ENCODE results near the gene RASL10B. TPM values are rescaled to one million over a fixed set of nuclear protein-coding genes. Genes with fewer than 3 reads are reported as not detected.
"Not testable (repeated sequence)": the region's sequence is repeated elsewhere in the genome, so short reads cannot be mapped to it uniquely, and the experiment has no call there.

Gene RASL10B, protein sequence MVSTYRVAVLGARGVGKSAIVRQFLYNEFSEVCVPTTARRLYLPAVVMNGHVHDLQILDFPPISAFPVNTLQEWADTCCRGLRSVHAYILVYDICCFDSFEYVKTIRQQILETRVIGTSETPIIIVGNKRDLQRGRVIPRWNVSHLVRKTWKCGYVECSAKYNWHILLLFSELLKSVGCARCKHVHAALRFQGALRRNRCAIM
- total RNA-seq, result 24.3 TPM
- long read RNA-seq, partial matches to known transcripts, result 16 of 20 reads
- long read RNA-seq, other reads (novel, unspliced or antisense), result 2 of 20 reads

GRCh38 chr17:35731239-35731916 lies at the start of gene RASL10B:
RASL10B (plus strand) TSS chr17:35731639; CDS start chr17:35735185, 3,546 bp downstream.
- DNase-seq (ENCODE audit: low spot score), result no peak

DNA sequence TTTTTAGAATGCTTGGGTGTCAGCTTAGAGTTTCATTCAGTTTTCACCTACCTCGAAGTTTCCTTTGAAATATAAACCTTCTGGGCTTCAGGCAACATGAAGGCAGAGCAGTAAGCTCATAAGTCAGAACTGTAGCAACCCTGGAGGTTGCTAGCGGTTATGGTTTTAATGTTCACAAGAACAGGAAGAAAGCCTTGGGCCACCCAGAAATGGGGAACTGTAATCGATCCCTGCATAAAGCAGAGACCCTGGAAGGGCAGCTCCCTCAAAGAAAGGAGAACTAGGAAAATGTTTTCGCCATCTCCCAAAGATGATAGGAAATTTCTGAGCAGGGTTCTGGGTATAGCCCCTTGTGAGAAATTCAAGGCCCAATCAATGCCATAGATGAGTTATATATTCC lies 47.8 kb upstream of the RASL10B start:
- DNase-seq (ENCODE audit: low spot score), result no peak

- DNase-seq (ENCODE audit: low spot score), result no peak
Measured at GRCh38 chr17:35684055-35684802, 47.2 kb upstream of the RASL10B start.

DNA sequence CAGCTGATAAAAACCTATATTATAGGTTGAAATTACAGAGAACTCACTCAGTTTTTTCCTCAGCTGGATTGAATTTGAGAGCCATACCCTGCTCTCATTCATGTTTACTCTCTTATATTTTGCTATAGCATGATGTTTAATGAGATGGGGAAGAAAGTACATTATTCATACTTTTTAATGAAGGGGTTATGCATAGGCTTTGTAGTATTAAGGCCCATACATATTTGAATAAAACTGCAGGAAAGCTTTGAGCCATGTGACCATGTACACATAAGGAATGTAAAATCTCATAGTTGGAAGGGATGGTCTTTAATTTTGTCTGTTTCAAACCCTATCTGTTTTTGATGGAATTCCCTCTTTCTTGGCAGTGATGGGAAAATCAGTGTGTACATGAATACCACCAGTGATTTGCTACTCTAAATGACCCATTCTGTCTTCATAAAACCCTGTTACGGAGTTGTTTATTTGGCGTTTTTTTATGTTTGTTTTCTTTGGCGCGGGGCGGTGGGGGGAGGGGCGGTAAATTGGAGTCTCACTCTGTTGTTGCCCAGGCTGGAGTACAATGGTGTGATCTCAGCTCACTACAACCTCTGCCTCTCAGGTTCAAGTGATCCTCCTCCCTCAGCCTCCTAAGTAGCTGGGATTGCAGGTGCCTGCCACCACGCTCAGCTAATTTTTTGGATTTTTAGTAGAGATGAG lies 38.8 kb upstream of the RASL10B start:
- DNase-seq (ENCODE audit: low spot score), result no peak

- no peak for DNase-seq (ENCODE audit: low spot score)
Measured at GRCh38 chr17:35693662-35694061, 37.8 kb upstream of the RASL10B start.

DNA sequence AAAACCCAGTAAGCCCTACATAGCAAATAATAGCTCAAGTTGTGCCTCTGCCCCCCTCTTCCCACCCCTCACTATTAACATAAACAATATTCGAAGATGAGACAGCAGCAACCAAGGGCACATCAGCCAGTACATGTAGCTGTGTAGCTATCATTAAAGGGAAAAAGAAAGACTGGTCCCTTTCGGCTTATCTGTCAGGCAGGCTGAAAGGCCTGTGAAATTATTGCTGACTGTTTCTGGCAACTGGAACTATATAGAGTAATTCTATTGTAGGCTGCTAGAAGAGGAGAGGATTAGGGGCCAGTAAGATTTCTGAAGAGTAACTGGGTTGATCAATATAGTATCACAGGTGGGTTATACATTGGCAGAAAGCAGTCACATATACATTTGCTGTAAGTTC lies 36.5 kb upstream of the RASL10B start:
- no peak for DNase-seq (ENCODE audit: low spot score)

DNA sequence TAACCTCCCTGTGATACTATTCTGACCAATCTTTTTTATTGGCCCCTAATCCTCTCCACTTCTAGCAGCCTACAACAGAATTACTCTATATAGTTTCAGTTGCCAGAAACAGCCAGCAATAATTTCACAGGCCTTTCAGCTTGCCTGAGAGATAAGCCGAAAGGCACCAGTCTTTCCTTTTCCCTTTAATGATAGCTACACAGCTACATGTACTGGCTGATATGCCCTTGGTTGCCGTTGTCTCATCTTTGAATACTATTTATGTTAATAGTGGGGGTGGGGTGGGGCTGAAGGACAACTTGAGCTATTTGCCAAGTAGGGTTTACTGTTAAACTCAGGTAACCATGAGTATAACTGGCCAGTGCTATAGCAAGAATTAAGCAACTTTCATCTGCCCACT lies 35.8 kb upstream of the RASL10B start:
- DNase-seq (ENCODE audit: low spot score), result no peak

- DNase-seq (ENCODE audit: low spot score), result no peak
Measured at GRCh38 chr17:35698800-35699199, 32.6 kb upstream of the RASL10B start.

DNA sequence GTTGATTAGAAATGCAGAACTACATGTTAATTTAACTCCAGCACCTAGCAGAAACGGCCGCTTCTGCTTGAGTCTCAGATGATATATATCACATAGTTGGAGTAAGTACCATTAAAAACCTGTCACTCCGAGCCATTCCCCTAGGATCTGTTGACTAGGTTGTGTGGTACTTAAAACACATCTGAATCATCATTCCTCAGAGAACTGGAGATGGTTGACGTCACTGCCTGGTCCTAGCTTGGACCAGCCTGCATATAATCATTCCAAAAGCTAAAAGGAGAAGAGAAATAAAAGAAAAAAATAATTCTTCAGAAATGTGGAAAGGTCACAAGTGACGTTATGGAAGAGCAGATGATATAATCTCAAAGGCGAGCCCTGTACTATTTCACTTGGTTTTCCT lies 31.3 kb upstream of the RASL10B start:
- DNase-seq (ENCODE audit: low spot score), result no peak

DNA sequence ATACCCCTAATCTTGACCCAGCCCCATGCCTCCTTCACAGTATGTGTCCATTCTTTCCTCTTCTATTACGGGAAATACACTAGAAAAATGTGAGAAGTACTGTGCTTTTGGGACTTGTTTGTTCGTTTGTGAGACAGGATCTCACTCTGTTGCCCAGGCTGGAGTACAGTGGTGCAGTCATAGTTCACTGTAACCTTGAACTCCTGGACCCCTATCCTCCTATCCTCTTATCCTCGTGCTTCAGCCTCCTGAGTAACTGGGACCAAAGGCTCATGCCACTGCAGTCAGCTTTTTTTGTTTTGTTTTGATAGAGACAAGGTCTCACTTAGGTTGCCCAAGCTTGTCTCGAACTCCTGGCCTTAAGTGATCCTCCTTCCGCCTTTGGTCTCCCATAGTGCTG lies 29.9 kb upstream of the RASL10B start:
- no peak for DNase-seq (ENCODE audit: low spot score)

GRCh38 chr17:35703308-35703707 lies 28.1 kb upstream of the RASL10B start:
- DNase-seq (ENCODE audit: low spot score), result not testable (repeated sequence)

- no peak for DNase-seq (ENCODE audit: low spot score)
Measured at GRCh38 chr17:35705230-35705629, 26.2 kb upstream of the RASL10B start.

- DNase-seq (ENCODE audit: low spot score), result no peak
Measured at GRCh38 chr17:35705705-35706104, 25.7 kb upstream of the RASL10B start.

GRCh38 chr17:35708149-35708548 lies 23.3 kb upstream of the RASL10B start:
- no peak for DNase-seq (ENCODE audit: low spot score)

GRCh38 chr17:35708951-35709350 lies 22.5 kb upstream of the RASL10B start:
- no peak for DNase-seq (ENCODE audit: low spot score)

- DNase-seq (ENCODE audit: low spot score), result no peak
Measured at GRCh38 chr17:35709874-35710273, 21.6 kb upstream of the RASL10B start.

DNA sequence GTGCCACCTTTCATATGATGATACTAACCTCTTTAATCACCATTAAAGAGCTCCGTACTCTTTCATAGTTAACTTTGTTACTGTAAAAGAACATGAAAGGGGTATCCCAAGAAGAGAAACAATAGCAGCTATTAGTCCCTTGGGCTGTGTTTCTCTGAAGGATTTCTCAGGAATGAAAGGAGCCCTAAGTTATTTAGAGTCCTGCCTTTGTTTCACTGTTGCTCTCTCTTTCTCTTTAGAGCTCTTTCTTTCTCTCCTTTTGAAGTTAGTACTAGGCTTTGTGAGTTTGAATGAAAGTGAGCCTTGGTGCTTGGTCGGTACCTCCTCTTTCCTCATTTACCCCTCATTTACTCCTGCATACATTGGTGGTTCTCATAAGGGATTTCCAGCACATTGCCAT lies 20.5 kb upstream of the RASL10B start:
- no peak for DNase-seq (ENCODE audit: low spot score)

DNA sequence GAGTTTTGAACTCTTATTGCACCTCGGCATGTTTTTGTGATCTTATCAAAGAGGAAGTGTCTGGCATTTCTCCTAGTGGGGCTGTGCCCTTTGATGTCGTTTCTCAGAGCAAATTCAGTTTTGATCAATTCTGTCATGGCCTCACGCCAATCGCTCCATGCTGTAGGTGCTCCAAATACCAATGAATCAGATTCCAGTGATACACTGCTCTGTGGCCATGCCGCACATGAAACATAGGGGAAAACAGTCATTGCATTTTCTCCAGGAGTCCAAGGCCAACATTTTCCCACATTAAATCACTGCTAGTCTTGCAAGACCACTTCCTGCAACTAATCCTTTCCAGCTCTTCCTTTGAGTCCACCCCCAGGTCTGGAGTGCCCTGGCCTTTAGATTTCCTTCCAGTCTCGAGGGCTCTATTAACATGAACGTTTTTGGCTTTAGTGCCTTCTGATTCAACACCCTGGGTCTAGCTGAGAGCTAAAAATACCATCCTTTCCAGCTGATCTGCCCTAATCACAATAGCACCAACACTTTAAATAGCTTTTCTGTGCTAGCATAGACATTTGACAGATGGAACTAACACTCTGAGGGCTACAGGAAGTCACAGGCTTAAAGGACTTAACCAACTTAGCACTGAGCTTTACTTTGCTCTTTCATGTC lies 18.2 kb upstream of the RASL10B start:
- no peak for DNase-seq (ENCODE audit: low spot score)

- no peak for DNase-seq (ENCODE audit: low spot score)
Measured at GRCh38 chr17:35714988-35715387, 16.5 kb upstream of the RASL10B start.

DNA sequence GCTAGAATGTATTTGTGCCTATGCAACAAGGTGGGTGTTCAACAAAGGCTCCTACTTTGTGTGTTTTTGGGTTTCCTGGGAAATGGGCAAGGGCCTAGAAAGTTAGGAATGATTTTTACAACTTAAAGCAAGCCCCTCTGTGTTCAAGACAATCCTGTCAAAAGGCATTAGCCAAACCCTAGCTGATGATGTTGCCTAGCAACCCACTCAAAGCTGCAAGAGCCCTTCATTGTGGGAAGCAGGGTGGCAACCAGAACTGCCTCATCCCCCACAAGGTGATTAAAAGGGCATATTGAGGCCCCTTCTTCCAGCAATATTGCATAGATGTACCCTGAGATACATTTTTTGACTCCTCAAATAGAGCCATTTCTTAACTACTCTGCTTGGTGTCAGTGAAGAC lies 16.0 kb upstream of the RASL10B start:
- DNase-seq (ENCODE audit: low spot score), result no peak

DNA sequence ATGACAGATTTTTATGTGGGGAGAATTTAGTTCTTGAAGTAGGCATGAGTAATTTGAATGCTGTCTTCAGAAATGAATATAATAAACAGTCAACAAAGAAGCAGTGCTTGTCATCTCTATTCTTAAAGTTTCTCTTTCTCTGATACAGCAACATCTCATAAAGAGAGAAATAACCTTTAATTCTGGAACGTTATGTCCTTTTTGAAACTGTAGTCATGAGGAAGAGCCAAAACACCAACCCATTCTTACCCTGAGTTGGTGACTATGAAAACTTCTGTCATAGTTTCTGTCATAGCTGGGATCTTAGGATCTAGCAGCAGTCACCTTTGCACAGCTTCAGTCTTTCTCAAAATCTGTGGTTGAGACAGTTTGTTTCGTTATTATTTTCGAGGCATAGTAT lies 15.3 kb upstream of the RASL10B start:
- no peak for DNase-seq (ENCODE audit: low spot score)
